IPS DF 6.9 (cell line): ENCODE results near the gene KCNQ1OT1.

Experiments used
- DNase-seq: peaks from one replicate; pipeline ENCODE4 v3.0.0-alpha.2; 2013; ENCODE audit warnings: low read depth, low spot score
- H3K27ac ChIP-seq: one replicate; pipeline ENCODE4 v1.5.1; 2013; ENCODE audit warnings: low read length, control low read depth
- H3K27me3 ChIP-seq: 2 replicates; pipeline ENCODE4 v1.6.1; 2013; ENCODE audit warnings: mild to moderate bottlenecking, low read length; ENCODE audit not compliant: control insufficient read depth, insufficient read depth
- H3K36me3 ChIP-seq: 2 replicates; pipeline ENCODE4 v1.6.1; 2013; ENCODE audit warnings: low read length; ENCODE audit not compliant: control insufficient read depth, insufficient read depth
- H3K4me1 ChIP-seq: 2 replicates; pipeline ENCODE4 v1.6.1; 2013; ENCODE audit warnings: low read length; ENCODE audit not compliant: control insufficient read depth, insufficient read depth
- H3K4me3 ChIP-seq: 2 replicates; pipeline ENCODE4 v1.5.1; 2013; ENCODE audit warnings: mild to moderate bottlenecking, low read length
- H3K9me3 ChIP-seq: 2 replicates; pipeline ENCODE4 v1.6.1; 2013; ENCODE audit warnings: low read length, inconsistent platforms; ENCODE audit not compliant: control insufficient read depth, insufficient read depth
- whole genome bisulfite sequencing: extraction: QIAGEN DNeasy Blood & Tissue Kit; methylation state at CpG from one replicate; pipeline ENCODE4 v1.1.7; 2013; ENCODE audit warnings: mixed read lengths, missing lambda C conversion rate; ENCODE audit not compliant: insufficient read length, insufficient coverage; 5-methylcytosine and 5-hydroxymethylcytosine counted together

The KCNQ1OT1 gene

DNA sequence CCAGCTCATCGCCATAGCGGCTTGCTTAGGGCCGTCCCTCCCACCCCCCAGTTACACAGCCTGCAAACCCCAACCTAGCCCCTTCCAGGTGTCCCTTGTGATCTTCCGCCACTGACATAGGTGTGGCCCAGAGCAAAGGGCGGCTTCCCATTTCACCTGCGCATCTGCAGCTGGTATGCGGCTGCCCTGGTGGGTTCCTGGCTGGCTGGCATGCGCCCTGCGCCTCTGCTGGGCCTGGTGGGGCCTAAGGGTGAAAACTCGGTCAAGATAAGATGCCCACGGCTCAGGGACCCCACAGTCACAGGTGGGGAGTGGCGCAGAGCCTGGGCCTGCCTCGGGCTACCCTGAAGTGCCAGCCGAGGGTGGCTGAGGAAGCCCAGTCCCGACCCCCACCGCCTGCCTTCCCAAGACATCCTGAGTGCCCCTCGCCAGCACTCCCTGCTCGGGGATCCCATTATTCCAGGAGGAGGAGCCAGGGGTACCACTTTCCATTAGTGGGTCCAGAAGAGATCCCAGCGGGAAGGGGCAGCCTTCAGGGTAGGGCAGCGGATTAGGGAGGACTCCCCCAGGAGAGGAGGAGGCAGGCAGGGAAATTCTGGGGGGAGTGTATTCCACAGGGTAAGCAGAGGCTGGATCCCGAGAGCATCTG, 36.9 kb upstream of the KCNQ1OT1 start:
- no peaks in the 10 kb centered on the region for H3K9me3 ChIP-seq
- WGBS = no CpG with 5 or more reads among the region's 21 CpGs

DNA sequence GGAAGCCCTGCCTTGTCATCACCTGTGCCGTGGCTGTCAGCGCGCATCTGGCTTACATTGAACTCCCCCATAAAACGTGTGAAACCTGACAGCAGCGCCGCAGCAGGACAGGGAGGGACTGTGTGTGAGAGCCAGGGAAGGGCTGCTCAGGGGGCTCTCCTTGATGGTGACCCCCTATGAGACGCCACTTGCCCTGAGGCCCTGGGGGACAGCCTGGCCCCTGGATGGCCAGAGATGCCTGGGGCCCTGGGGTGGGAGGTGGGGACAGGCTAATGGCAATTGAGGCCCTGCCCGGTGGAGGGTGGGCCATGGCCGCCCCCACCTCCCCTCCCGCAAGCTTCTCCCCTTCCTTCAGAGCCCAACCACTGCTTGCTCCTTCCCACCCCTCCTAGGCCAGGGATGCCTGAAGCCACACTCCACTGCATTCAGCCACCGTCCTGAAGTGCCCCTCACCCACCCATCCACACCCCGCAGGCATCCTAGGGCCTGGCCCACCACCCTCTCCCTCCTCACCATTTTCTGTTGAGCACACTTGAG, 35.3 kb upstream of the KCNQ1OT1 start:
- WGBS = no CpG with 5 or more reads among the region's 12 CpGs
- no peak overlapping the region for H3K4me3 ChIP-seq
- no peak overlapping the region for H3K27ac ChIP-seq
- no peak for DNase-seq
- no peaks in the 10 kb centered on the region; the same call in 1 of the 2 replicates for H3K4me1 ChIP-seq
- H3K27me3 ChIP-seq = peaks cover under 1% of the 10 kb centered on the region; the same call in 1 of the 2 replicates
- H3K9me3 ChIP-seq = no peaks in the 10 kb centered on the region
- H3K36me3 ChIP-seq = no peaks in the 10 kb centered on the region

More for the DNA sequence above, 36.9 kb upstream of the KCNQ1OT1 start:
- no peaks in the 10 kb centered on the region; the same call in 1 of the 2 replicates for H3K27me3 ChIP-seq
- no peaks in the 10 kb centered on the region; the same call in 1 of the 2 replicates for H3K4me1 ChIP-seq
- no peaks in the 10 kb centered on the region for H3K36me3 ChIP-seq
- H3K27ac ChIP-seq = no peak overlapping the region
- H3K4me3 ChIP-seq = no peak overlapping the region
- no peak for DNase-seq

DNA sequence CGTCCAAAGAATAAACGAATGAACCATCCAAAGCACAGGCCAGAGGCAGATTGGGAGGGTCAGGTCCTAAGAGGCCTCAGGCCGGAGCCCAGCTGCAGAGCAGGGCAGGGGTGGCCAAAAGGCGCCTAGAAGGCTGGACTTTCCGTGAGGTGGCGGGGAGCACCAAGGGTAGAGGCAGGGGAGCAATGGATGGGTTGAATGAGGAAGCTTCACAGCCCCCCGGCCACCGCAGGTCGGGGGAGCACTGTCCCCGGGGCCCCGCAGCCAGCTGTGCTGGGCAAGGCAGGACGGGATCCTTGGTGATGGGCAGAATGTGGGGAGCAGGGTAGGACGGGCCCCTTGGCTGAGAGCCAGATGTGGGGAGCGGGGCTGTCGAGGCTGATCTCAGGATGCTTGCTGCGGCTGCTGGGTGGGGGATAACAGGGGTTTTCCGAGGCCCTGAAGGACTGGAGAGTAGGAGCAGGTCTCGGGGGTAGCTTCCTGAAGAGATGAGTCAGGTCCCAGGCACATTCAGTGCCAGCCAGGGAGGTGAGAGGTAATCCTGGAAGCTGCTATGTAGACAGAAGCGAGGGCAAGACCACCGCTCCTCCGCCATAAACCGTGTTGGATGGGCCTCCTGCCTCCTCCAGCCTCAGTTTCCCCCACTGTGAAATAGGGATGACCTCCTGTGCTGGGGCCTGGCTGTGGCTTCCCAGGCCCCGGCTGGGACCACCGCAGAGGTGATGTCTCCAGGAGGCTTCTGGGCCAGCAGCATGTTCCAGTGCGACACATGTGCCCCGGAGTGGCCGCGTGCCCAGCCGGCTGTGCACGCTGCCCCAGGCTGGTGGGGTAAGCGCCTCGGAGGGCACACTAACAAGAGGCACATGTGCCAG, 34.6 kb upstream of the KCNQ1OT1 start:
- no peak overlapping the region for H3K4me3 ChIP-seq
- DNase-seq = no peak
- no CpG with 5 or more reads among the region's 32 CpGs for WGBS

DNA sequence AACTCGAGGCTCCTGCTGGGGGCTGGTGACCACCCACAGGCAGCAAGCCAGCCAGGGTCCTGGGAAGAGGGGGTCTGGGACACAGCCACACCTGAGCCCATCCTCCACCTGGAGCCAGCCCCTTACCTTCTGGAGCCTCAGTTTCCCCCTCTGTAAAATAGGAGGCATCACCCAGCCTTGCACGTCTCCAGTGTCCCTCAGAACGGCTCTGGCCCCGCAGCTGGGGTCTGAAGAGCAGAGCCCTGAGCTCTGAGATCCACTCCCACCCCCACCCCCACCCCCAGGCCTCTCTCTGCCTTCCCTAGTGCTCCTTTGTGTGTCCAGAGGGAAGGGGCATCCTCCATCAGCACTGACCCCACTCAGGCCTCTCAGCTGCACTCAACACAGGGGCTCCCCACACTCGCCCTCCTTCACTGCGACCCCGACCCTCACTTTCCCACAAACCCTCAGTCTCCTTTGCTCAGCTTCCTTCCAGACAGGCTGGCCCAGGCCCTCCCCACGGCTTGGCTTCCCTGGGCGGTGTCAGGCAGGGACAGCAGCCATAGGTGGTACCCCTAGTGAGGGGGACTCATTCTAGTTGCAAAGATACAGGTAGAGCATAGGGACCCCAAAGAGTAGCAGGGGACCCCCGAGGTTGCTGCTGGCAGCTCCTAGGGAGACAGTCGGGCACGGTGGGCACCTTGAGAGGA, 33.3 kb upstream of the KCNQ1OT1 start:
- H3K4me1 ChIP-seq = no peaks in the 10 kb centered on the region; the same call in 1 of the 2 replicates
- no peak for DNase-seq
- no CpG with 5 or more reads among the region's 12 CpGs for whole genome bisulfite sequencing
- no peaks in the 10 kb centered on the region for H3K36me3 ChIP-seq
- H3K27ac ChIP-seq = no peak overlapping the region
- no peak overlapping the region for H3K4me3 ChIP-seq
- H3K9me3 ChIP-seq = no peaks in the 10 kb centered on the region
- H3K27me3 ChIP-seq = peaks cover 2% of the 10 kb centered on the region; the same call in 1 of the 2 replicates

More for the DNA sequence above, 34.6 kb upstream of the KCNQ1OT1 start:
- peaks cover 2% of the 10 kb centered on the region; the same call in 1 of the 2 replicates for H3K27me3 ChIP-seq
- no peaks in the 10 kb centered on the region for H3K9me3 ChIP-seq
- H3K36me3 ChIP-seq = no peaks in the 10 kb centered on the region
- H3K27ac ChIP-seq = no peak overlapping the region
- H3K4me1 ChIP-seq = no peaks in the 10 kb centered on the region; the same call in 1 of the 2 replicates

DNA sequence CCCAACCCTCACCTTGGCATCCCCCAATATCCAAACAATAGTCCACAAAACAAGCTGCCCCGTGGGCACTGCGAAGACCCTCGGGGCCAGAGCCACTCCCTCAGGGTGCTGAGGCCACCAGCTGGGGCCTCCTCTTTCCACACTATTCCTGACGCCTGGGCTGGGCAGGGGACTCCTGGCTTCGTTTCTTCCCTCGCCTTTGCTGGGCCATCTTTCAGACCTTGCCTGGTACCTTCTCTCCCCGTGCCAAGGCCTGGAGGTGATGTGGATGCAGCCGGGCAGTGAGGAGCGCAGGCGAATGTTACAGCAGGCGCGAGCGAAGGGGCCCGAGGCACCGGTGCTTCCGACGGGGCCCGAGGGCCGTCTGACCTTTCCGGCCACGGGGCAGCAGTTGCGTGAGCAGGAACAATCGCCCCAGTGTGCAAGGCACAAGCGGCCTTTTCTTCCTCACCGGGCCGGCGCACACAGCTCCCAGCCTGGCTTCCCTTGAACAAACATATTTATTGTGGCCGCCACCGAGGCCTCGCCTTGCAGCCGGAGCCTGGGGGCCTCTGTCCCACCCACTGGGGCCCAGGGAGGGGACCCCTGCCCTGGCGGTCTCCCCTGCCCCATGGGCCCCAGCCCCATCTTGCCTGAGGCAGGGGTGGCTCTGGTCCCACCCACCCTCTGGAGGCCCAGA, 32.6 kb upstream of the KCNQ1OT1 start:
- H3K4me1 ChIP-seq = no peaks in the 10 kb centered on the region; the same call in 1 of the 2 replicates
- H3K27me3 ChIP-seq = peaks cover 2% of the 10 kb centered on the region; the same call in 1 of the 2 replicates
- H3K4me3 ChIP-seq = no peak overlapping the region
- H3K36me3 ChIP-seq = no peaks in the 10 kb centered on the region
- no peak for DNase-seq
- no peaks in the 10 kb centered on the region; the same call in 1 of the 2 replicates for H3K9me3 ChIP-seq
- no CpG with 5 or more reads among the region's 32 CpGs for WGBS
- no peak overlapping the region for H3K27ac ChIP-seq

DNA sequence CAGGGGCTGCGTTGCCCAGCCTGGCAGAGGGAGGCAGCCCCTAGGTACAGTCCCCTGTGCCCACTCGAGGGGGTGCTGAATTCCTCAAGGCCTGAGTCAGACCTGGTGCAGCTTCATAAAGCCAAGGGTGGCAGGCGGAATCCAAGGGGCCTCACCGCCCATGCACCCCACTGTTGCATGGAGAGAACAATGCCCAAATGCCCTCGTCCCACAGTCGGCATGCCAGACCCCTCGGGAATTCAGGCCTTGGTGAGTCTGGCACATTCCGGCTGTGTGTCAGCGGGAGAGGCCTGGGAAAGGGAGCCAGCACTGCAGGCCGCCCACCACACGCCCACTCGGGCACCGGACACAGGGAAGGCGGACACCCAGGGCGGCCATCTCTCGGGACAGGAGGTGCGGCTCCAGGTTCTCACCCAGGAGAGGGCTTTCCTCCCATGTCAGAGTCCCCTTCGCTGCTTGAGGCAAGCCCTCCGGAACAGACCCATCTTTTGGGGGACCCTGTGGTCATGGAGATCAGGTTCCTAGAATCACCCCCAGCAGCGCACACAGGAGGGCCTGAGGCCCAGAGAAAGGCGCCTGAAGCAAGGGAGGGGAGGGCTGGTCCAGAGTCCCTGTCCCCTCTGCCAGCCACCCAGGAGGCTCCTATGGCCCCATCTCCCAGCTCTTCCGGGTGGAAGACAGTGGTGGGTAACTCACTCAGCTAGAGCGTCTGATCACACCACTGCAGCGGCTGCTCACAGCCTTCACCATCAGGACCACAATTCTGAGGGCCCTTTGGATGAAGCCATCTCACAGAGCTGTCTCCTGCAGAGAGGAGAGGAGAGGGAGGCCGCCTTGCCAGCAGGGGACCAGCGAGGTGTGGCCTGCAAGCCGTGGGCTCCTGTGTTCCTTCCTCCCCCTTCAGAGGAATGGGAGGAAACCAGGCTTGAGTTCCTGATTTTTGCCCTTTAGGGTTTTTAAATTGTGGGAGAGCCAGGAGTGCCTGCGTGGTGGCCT, 31.6 kb upstream of the KCNQ1OT1 start:
- H3K4me1 ChIP-seq = no peaks in the 10 kb centered on the region
- no peak for DNase-seq
- H3K27me3 ChIP-seq = peaks cover 2% of the 10 kb centered on the region; the same call in 1 of the 2 replicates
- no peak overlapping the region for H3K4me3 ChIP-seq
- H3K36me3 ChIP-seq = no peaks in the 10 kb centered on the region
- no CpG with 5 or more reads among the region's 28 CpGs for whole genome bisulfite sequencing
- H3K27ac ChIP-seq = no peak overlapping the region
- no peaks in the 10 kb centered on the region; the same call in 1 of the 2 replicates for H3K9me3 ChIP-seq

DNA sequence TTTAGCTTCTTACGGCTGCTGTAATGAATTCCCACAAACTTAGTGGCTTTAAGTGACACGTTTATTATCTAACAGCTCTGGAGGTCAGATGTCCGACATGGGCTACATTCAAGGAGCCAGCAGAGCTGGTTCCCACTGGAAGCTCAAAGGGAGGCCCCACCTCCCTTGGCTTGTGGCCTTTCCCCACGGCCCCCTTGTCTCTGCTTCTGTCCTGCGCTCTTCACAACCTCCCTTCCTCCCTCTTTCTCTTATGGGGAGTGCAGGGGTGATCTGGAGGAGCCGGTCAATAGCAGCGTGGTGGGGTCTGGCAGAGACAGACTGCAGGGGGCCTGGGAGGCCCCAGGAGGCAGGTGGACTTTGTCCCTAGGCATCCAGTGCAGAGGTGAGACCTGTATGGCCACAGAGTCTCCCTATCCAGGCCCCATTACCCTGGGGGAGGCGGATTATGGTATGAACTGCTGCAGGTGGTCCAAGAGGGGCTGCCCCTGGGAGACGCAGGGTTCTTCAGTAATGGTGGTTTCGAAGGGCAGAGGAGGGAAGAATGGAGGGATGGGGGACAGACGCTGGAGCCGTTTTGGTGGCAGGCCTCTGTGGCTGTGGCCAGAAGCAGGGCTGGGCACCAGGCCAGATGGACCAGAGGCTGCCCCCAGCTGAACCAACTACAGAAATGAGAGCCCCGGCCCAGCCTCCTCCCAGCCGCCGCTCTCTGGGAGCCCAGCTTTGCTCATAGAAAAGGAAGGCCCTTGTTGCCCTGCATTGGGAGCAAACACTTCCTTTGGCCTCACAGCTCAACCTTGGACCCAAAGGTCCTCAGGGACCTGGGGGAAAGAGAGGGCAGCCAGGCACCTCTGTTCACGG, 30.7 kb upstream of the KCNQ1OT1 start:
- no peaks in the 10 kb centered on the region; the same call in 1 of the 2 replicates for H3K9me3 ChIP-seq
- no peak for DNase-seq
- no peak overlapping the region for H3K27ac ChIP-seq
- no CpG with 5 or more reads among the region's 16 CpGs for WGBS
- H3K4me3 ChIP-seq = no peak overlapping the region
- peaks cover 4% of the 10 kb centered on the region; the same call in 1 of the 2 replicates for H3K27me3 ChIP-seq
- H3K36me3 ChIP-seq = no peaks in the 10 kb centered on the region
- H3K4me1 ChIP-seq = no peaks in the 10 kb centered on the region

DNA sequence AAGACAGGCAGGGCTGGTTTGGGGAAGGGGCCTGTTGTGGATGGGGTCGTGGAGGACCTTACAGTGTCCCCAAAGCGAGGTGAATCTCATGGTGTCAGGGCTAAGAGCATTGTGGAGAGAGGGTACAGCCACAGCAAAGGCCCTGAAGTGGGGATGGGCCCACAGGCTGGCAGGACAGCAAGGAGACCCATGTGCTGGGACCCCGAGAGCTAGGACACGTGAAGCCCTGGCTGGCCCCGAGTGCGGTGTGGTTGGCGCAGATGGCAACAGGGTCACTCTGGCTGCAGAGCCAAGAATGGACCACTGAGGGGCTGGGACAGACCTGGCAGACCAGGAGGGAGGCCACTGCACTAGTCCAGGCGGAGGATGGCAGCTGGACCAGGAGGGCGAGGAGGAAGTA, 30.0 kb upstream of the KCNQ1OT1 start:
- H3K4me1 ChIP-seq = no peaks in the 10 kb centered on the region
- no peak overlapping the region for H3K4me3 ChIP-seq
- no CpG with 5 or more reads among the region's 9 CpGs for WGBS
- no peaks in the 10 kb centered on the region for H3K36me3 ChIP-seq
- DNase-seq = no peak
- no peak overlapping the region for H3K27ac ChIP-seq
- peaks cover 4% of the 10 kb centered on the region; the same call in 1 of the 2 replicates for H3K27me3 ChIP-seq
- no peaks in the 10 kb centered on the region; the same call in 1 of the 2 replicates for H3K9me3 ChIP-seq
